A673 (cell line): ENCODE measurements around the gene SMS. TPM values are rescaled to one million over a fixed set of nuclear protein-coding genes. Genes with fewer than 3 reads are reported as not detected.

ENCODE experiments used
- BruUV-seq: library from RNA; stranded (reverse); fragments of 400-500 nt; replicated peaks from 2 replicates; lab custom pipeline; 2021; lab: Mats Ljungman, UMichigan
- CTCF ChIA-PET: fragments of 300-600 bp; sonication (Branson Sonifier 250); formaldehyde crosslinking; loops from one replicate; lab custom pipeline; 2022; ENCODE audit warnings: antibody characterized with exemption; lab: Charles Lee
- POLR2A ChIA-PET: fragments of 300-600 bp; sonication (Branson Sonifier 250); formaldehyde crosslinking; loops from one replicate; lab custom pipeline; 2022; ENCODE audit warnings: antibody characterized with exemption; ENCODE audit not compliant: low non-redundant PET; lab: Charles Lee
- DNase-seq: peaks from one replicate; pipeline ENCODE4 v3.0.0-alpha.2; 2015; ENCODE audit warnings: low spot score
- H3K27ac ChIP-seq: fragments of 200-600 bp; sonication (generic); 2 replicates; pipeline ENCODE4 v1.5.1; 2016; ENCODE audit warnings: mixed run types, low read depth, mild to moderate bottlenecking, mixed read lengths, antibody characterized with exemption, low read length; ENCODE audit not compliant: poor library complexity, severe bottlenecking
- H3K27me3 ChIP-seq: fragments of 200-600 bp; sonication (generic); replicated peaks from 2 replicates; pipeline ENCODE4 v1.6.1; 2017; ENCODE audit warnings: mixed run types, low read depth, mild to moderate bottlenecking, mixed read lengths, antibody characterized with exemption, low read length; ENCODE audit not compliant: insufficient read depth, poor library complexity
- H3K36me3 ChIP-seq: fragments of 200-600 bp; sonication (generic); 2 replicates; pipeline ENCODE4 v1.6.1; 2016; ENCODE audit warnings: mixed run types, mild to moderate bottlenecking, mixed read lengths, antibody characterized with exemption, low read length; ENCODE audit not compliant: insufficient read depth, poor library complexity, severe bottlenecking
- H3K4me1 ChIP-seq: fragments of 200-600 bp; sonication (generic); 2 replicates; pipeline ENCODE4 v1.6.1; 2017; ENCODE audit warnings: mixed run types, mild to moderate bottlenecking, mixed read lengths, antibody characterized with exemption, low read length; ENCODE audit not compliant: insufficient read depth, poor library complexity, severe bottlenecking
- H3K4me3 ChIP-seq: fragments of 200-600 bp; sonication (generic); 2 replicates; pipeline ENCODE4 v1.5.1; 2016; ENCODE audit warnings: low read depth, mixed run types, mild to moderate bottlenecking, mixed read lengths, low read length; ENCODE audit not compliant: poor library complexity, severe bottlenecking
- H3K9me3 ChIP-seq: fragments of 200-600 bp; sonication (generic); 2 replicates; pipeline ENCODE4 v1.6.1; 2016; ENCODE audit warnings: mixed run types, low read depth, mild to moderate bottlenecking, mixed read lengths, antibody characterized with exemption, low read length; ENCODE audit not compliant: poor library complexity, severe bottlenecking
- EZH2 ChIP-seq: fragments of 200-600 bp; sonication (generic); IDR thresholded peaks from 2 replicates; pipeline ENCODE4 v1.6.1; 2017; ENCODE audit warnings: borderline replicate concordance, low read depth, mild to moderate bottlenecking, mixed read lengths, antibody characterized with exemption, low read length; ENCODE audit not compliant: poor library complexity, severe bottlenecking
- intact Hi-C: fragments of 100-400 bp; cut with micrococcal nuclease; formaldehyde crosslinking; loops from one replicate; pipeline ENCODE4 v1.10.0; 2022; ENCODE audit not compliant: unreplicated experiment
- total RNA-seq: library from RNA; stranded (reverse); gene quantifications from 2 replicates; pipeline ENCODE4 v1.2.3, GENCODE V29; 2021
- TF ChIP-seq, protein P1 (sequence below): fragments of 300-800, 200-600 bp; sonication (generic); conservative IDR thresholded peaks from 2 replicates; pipeline ENCODE4 v1.5.1; 2017; ENCODE audit warnings: low read depth, mild to moderate bottlenecking, antibody characterized with exemption, low read length, moderate library complexity, mixed read lengths

SMS gene
- total RNA-seq, 1 experiment from 2014 or later: 108 TPM

DNA sequence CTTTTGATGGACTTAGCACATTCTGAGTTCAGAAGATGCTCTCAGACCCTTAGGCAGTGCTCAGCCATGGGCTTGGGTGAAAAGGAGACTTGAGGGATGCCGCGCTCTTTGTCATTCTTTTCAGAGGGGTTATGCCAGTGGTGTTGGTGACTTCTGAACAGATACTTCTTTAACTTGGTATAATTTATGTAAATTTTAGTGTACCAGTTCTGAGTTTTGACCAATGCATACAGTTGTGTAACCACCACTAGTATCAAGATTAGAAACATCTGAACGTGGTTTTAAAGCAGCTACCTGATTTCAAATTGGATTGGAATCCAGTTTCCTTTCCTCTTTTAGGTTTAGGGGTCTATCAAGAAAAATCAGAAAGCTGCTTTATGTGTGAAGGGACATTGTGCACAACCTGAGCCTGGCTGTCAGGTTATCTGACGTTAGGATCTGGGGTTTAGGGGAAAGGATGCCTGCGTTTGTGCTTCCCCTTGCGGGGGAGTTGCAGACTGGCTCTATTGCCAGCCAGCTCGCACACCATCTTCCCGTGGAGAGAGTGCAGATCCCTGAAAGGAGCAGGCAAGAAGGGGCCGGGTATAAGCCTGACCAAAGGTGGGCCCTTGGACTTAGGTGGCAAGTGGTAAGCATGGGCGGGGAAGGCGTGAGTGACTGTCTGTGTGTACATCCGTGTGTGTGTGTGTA, 19.0 kb downstream of the SMS start:
- TF ChIP-seq EZH2: no peak
- TF ChIP-seq, protein P1, sequence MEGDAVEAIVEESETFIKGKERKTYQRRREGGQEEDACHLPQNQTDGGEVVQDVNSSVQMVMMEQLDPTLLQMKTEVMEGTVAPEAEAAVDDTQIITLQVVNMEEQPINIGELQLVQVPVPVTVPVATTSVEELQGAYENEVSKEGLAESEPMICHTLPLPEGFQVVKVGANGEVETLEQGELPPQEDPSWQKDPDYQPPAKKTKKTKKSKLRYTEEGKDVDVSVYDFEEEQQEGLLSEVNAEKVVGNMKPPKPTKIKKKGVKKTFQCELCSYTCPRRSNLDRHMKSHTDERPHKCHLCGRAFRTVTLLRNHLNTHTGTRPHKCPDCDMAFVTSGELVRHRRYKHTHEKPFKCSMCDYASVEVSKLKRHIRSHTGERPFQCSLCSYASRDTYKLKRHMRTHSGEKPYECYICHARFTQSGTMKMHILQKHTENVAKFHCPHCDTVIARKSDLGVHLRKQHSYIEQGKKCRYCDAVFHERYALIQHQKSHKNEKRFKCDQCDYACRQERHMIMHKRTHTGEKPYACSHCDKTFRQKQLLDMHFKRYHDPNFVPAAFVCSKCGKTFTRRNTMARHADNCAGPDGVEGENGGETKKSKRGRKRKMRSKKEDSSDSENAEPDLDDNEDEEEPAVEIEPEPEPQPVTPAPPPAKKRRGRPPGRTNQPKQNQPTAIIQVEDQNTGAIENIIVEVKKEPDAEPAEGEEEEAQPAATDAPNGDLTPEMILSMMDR: no peak
- intact Hi-C loops: no loop called here

DNA sequence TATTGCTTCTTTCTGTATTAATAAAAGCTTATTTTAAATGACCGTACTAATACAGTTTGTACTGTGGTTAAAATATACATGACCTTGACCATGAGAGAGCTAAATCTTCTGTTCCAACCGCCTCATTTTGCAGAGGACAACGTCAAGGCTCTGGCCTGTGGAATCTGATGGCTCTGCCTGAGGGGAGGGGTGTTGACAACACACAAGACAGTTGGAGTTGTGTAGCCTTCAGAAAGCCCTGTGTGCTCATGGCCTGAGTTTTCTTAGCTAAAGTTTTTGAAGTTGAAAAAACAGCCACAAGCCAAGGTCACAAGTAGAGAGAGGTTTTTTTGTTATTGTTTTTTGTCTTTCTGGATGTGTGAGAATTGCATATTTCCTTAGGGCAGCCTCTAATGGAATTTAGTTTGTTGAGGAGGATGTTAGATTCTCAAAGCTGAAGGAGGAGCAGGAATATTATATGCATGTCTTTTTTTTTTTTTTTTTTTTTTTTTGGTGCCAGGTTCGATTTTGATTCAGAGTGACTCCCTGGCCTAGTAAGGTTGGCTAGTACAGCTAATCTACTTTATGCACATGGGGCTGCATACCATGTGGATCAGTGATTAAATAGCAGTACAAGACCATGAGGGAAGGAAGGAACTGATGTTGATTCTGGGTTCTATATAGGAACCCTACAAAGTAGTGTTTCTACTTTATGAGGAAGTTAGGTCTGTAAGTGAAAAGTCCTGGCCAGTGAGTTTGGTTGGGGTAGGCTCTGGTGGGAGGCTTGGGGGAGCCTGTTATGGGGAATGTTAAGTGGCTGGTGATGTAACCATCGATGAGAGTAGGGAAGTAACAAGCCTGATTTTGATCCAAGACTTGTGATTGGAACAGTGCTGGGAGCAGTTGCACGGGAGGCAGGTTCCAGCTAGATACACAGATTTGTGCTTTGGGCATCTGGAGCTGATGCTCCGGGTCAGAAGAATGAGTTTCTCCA, 20.3 kb downstream of the SMS start:
- H3K27ac ChIP-seq: no peak overlapping the region
- TF ChIP-seq EZH2: no peak
- TF ChIP-seq, protein P1: no peak
- intact Hi-C loops: no loop called here
- no peaks in the 10 kb centered on the region for H3K9me3 ChIP-seq
- no peaks in the 10 kb centered on the region for H3K36me3 ChIP-seq
- no peaks in the 10 kb centered on the region for H3K27me3 ChIP-seq
- ChIA-PET POLR2A (no interaction called here), CTCF (no interaction called here)
- no peaks in the 10 kb centered on the region for H3K4me1 ChIP-seq
- BruUV-seq: no TSS peak
- H3K4me3 ChIP-seq: no peak overlapping the region
- DNase-seq: no peak

More for the DNA sequence above, 19.0 kb downstream of the SMS start:
- H3K36me3 ChIP-seq: no peaks in the 10 kb centered on the region
- DNase-seq: no peak
- H3K27ac ChIP-seq: no peak overlapping the region
- H3K27me3 ChIP-seq: no peaks in the 10 kb centered on the region
- BruUV-seq: no TSS peak
- CTCF ChIA-PET: no interaction called here
- no peaks in the 10 kb centered on the region for H3K4me1 ChIP-seq
- no peak overlapping the region for H3K4me3 ChIP-seq
- H3K9me3 ChIP-seq: no peaks in the 10 kb centered on the region
- POLR2A ChIA-PET: no interaction called here

GRCh38 chrX:21962361-21962760, 21.9 kb downstream of the SMS start:
- POLR2A ChIA-PET: no interaction called here
- no peak for DNase-seq

More at GRCh38 chrX:21962361-21962760, 21.9 kb downstream of the SMS start:
- no peak overlapping the region for H3K4me3 ChIP-seq
- no peaks in the 10 kb centered on the region for H3K36me3 ChIP-seq
- H3K4me1 ChIP-seq: no peaks in the 10 kb centered on the region
- H3K9me3 ChIP-seq: no peaks in the 10 kb centered on the region
- TF ChIP-seq EZH2: no peak
- TF ChIP-seq, protein P1: no peak
- CTCF ChIA-PET: no interaction called here
- no peak overlapping the region for H3K27ac ChIP-seq
- H3K27me3 ChIP-seq: no peaks in the 10 kb centered on the region
- intact Hi-C loops: no loop called here
- BruUV-seq: no TSS peak
